GM10248 (cell line): ENCODE results near the gene CENPL.
"Not testable (repeated sequence)": the region's sequence is repeated elsewhere in the genome, so short reads cannot be mapped to it uniquely, and the experiment has no call there.

Experiments
- CTCF ChIA-PET: fragments of 300-600 bp; sonication (Branson Sonifier 250); formaldehyde crosslinking; extraction: SDS; loops from one replicate; lab custom pipeline; 2021; ENCODE audit warnings: antibody characterized with exemption; lab: Yijun Ruan, JAX
- POLR2A ChIA-PET: fragments of 350-650 bp; sonication (Branson Sonifier 250); formaldehyde crosslinking; extraction: SDS; loops from one replicate; lab custom pipeline; 2020; ENCODE audit warnings: antibody characterized with exemption; lab: Yijun Ruan, JAX
- DNase-seq: peaks from one replicate; pipeline ENCODE4 v3.0.0; 2012; ENCODE audit errors: extremely low spot score
- CTCF ChIP-seq: IDR thresholded peaks from 2 replicates; pipeline ENCODE4 v1.5.1; 2012; ENCODE audit warnings: mild to moderate bottlenecking, low read depth; ENCODE audit errors: extremely low read depth, missing control alignments, control extremely low read depth

CENPL gene

GRCh38 chr1:173864179-173864867, 39.6 kb upstream of the CENPL start:
- CTCF ChIA-PET, result interaction anchor here (1.0 to 3.3 kb wide), 5 partner anchors 10 to 1119 kb away, joined by 3 to 13 read pairs (median 4); no protein-coding TSS in a partner anchor
- DNase-seq, result no peak
- no peak for TF ChIP-seq CTCF
- POLR2A ChIA-PET, result interaction anchor here (0.6 to 2.0 kb wide), 6 partner anchors 13 to 886 kb away, joined by 3 to 9 read pairs (median 4); partner anchors contain the start of genes CENPL and DARS2

- no peak for DNase-seq
- TF ChIP-seq CTCF, result no peak
- CTCF ChIA-PET, result interaction anchor here (1.0 to 3.3 kb wide), 4 partner anchors 9 to 1118 kb away, joined by 3 to 13 read pairs (median 4); no protein-coding TSS in a partner anchor
- POLR2A ChIA-PET, result interaction anchor here (1.0 to 2.0 kb wide), 3 partner anchors 9 to 39 kb away, joined by 3 to 4 read pairs (median 3); partner anchors contain the start of genes CENPL and DARS2
Measured at GRCh38 chr1:173863224-173864161, 38.8 kb upstream of the CENPL start.

GRCh38 chr1:173862769-173863223, 38.1 kb upstream of the CENPL start:
- ChIA-PET CTCF (interaction anchor here (3.3 kb wide), 1 partner anchor 11 kb away, joined by 13 read pairs; no protein-coding TSS in a partner anchor), POLR2A (interaction anchor here (0.5 to 2.0 kb wide), 4 partner anchors 9 to 38 kb away, joined by 3 to 4 read pairs (median 4); partner anchors contain the start of genes CENPL and DARS2)
- TF ChIP-seq CTCF, result no peak
- DNase-seq, result no peak

GRCh38 chr1:173862146-173862768, 37.6 kb upstream of the CENPL start:
- DNase-seq, CTCF ChIA-PET: not testable (repeated sequence)
- POLR2A ChIA-PET, result interaction anchor here (0.5 to 2.5 kb wide), 3 partner anchors 8 to 36 kb away, joined by 3 to 7 read pairs (median 4); no protein-coding TSS in a partner anchor

- ChIA-PET POLR2A (interaction anchor here (1.6 to 2.5 kb wide), 2 partner anchors 9 to 432 kb away, joined by 5 to 7 read pairs; no protein-coding TSS in a partner anchor), CTCF (interaction anchor here (1.5 to 1.6 kb wide), 2 partner anchors 10 to 17 kb away, joined by 4 to 7 read pairs; no protein-coding TSS in a partner anchor)
- no peak for DNase-seq
- no peak for TF ChIP-seq CTCF
Measured at GRCh38 chr1:173861731-173862145, 37.1 kb upstream of the CENPL start.

GRCh38 chr1:173860065-173860464, 35.4 kb upstream of the CENPL start:
- no peak for DNase-seq
- TF ChIP-seq CTCF, result no peak
- POLR2A ChIA-PET, result interaction anchor here (1.6 to 2.5 kb wide), 3 partner anchors 10 to 430 kb away, joined by 5 to 7 read pairs (median 5); no protein-coding TSS in a partner anchor
- CTCF ChIA-PET, result interaction anchor here (1.0 to 1.9 kb wide), 4 partner anchors 8 to 55 kb away, joined by 3 to 7 read pairs (median 4); no protein-coding TSS in a partner anchor

- ChIA-PET POLR2A (interaction anchor here (1.7 to 2.5 kb wide), 2 partner anchors 11 to 22 kb away, joined by 5 to 7 read pairs; no protein-coding TSS in a partner anchor), CTCF (interaction anchor here (1.0 to 1.9 kb wide), 3 partner anchors 10 to 54 kb away, joined by 3 to 5 read pairs (median 3); no protein-coding TSS in a partner anchor)
- DNase-seq, result not testable (repeated sequence)
Measured at GRCh38 chr1:173859547-173859946, 34.9 kb upstream of the CENPL start.
